PC-9 (cell line): Measurements from ENCODE around the gene PDZD4. TPM values are rescaled to one million over a fixed set of nuclear protein-coding genes. Genes with fewer than 3 reads are reported as not detected.
A peak's percentile ranks its signal among the peaks of the same experiment; 100 is the strongest.

Source experiments
- BruUV-seq: library from RNA; stranded (reverse); fragments of 400-500 nt; replicated peaks from 2 replicates; lab custom pipeline; 2021; lab: Mats Ljungman, UMichigan
- CTCF ChIA-PET: fragments of 300-600 bp; sonication (Branson Sonifier 250); formaldehyde crosslinking; loops from one replicate; lab custom pipeline; 2022; ENCODE audit warnings: antibody characterized with exemption; lab: Charles Lee
- POLR2A ChIA-PET: fragments of 300-600 bp; sonication (Branson Sonifier 250); formaldehyde crosslinking; loops from one replicate; lab custom pipeline; 2022; ENCODE audit warnings: antibody characterized with exemption; ENCODE audit not compliant: unreplicated experiment; lab: Charles Lee
- DNase-seq, 2 experiments: peaks; one replicate each; pipeline versions ENCODE4 v3.0.0 to v3.0.0-alpha.2; 2015 to 2022; ENCODE audit warnings: mixed read lengths in 1 of 2
- H2AFZ ChIP-seq: fragments of 200-600 bp; sonication (generic); 2 replicates; pipeline ENCODE4 v1.8.1; 2017; ENCODE audit warnings: antibody characterized with exemption
- H3F3A ChIP-seq: fragments of 200-600 bp; sonication (generic); 2 replicates; pipeline ENCODE4 v1.8.1; 2017; ENCODE audit warnings: antibody characterized with exemption, mild to moderate bottlenecking, low read depth; ENCODE audit not compliant: insufficient read depth
- H3K27ac ChIP-seq: fragments of 200-600 bp; sonication (generic); 2 replicates; pipeline ENCODE4 v1.6.1; 2016; ENCODE audit warnings: mixed run types
- H3K27me3 ChIP-seq: fragments of 200-600 bp; sonication (generic); 2 replicates; pipeline ENCODE4 v1.6.1; 2016; ENCODE audit warnings: low read depth, mixed run types; ENCODE audit not compliant: insufficient read depth
- H3K36me3 ChIP-seq: fragments of 200-600 bp; sonication (generic); 2 replicates; pipeline ENCODE4 v1.6.1; 2016; ENCODE audit warnings: low read depth, mixed run types
- H3K4me1 ChIP-seq: fragments of 200-600 bp; sonication (generic); replicated peaks from 2 replicates; pipeline ENCODE4 v1.6.1; 2016; ENCODE audit warnings: mixed run types; ENCODE audit not compliant: insufficient read depth
- H3K4me2 ChIP-seq: fragments of 200-600 bp; sonication (generic); 2 replicates; pipeline ENCODE4 v1.6.1; 2017; ENCODE audit warnings: mixed run types
- H3K4me3 ChIP-seq: fragments of 200-600 bp; sonication (generic); 2 replicates; pipeline ENCODE4 v1.6.1; 2016; ENCODE audit warnings: mixed run types
- H3K79me2 ChIP-seq: fragments of 200-600 bp; sonication (generic); 2 replicates; pipeline ENCODE4 v1.6.1; 2017; ENCODE audit warnings: low read depth, mixed run types
- H3K9me2 ChIP-seq: fragments of 200-600 bp; sonication (generic); 2 replicates; pipeline ENCODE4 v1.8.1; 2017; ENCODE audit warnings: mild to moderate bottlenecking; ENCODE audit not compliant: insufficient read depth
- H3K9me3 ChIP-seq: fragments of 200-600 bp; sonication (generic); 2 replicates; pipeline ENCODE4 v1.8.1; 2016; ENCODE audit warnings: low read depth; ENCODE audit not compliant: insufficient read depth
- H4K20me1 ChIP-seq: fragments of 200-600 bp; sonication (generic); 2 replicates; pipeline ENCODE4 v1.8.1; 2017; ENCODE audit not compliant: insufficient read depth
- CTCF ChIP-seq: fragments of 200-600 bp; sonication (generic); conservative IDR thresholded peaks from 2 replicates; pipeline ENCODE4 v1.6.1; 2017; ENCODE audit warnings: mixed run types, antibody characterized with exemption, mild to moderate bottlenecking, moderate library complexity
- EZH2 ChIP-seq: fragments of 200-600 bp; sonication (generic); IDR thresholded peaks from 2 replicates; pipeline ENCODE4 v1.8.0; 2017; ENCODE audit warnings: antibody characterized with exemption, low read depth
- intact Hi-C: fragments of 100-400 bp; cut with micrococcal nuclease; formaldehyde crosslinking; loops from one replicate; pipeline ENCODE4 v1.10.0; 2022; ENCODE audit not compliant: unreplicated experiment
- total RNA-seq: library from RNA; stranded (reverse); gene quantifications from 2 replicates; pipeline ENCODE4 v1.2.3, GENCODE V29; 2021

The PDZD4 gene
- total RNA-seq, 1 experiment from 2014 or later: 0.17 TPM

GRCh38 chrX:153862369-153863250 lies 32.3 kb upstream of the PDZD4 start:
- Histone ChIP-seq H3K79me2 (no peaks in the 10 kb centered on the region), H3K9me2 (no peaks in the 10 kb centered on the region), H3K4me2 (no peak overlapping the region), H3K36me3 (no peaks in the 10 kb centered on the region), H3F3A (no peaks in the 10 kb centered on the region), H3K9me3 (no peaks in the 10 kb centered on the region), H3K4me1 (no peaks in the 10 kb centered on the region), H3K4me3 (no peak overlapping the region), H3K27ac (no peak overlapping the region), H3K27me3 (peaks cover 11% of the 10 kb centered on the region; the same call in 1 of the 2 replicates), H4K20me1 (no peaks in the 10 kb centered on the region), H2AFZ (no peak overlapping the region)
- CTCF ChIA-PET: interaction anchor here (0.6 kb wide), 1 partner anchor 146 kb away, joined by 4 read pairs; no protein-coding TSS in a partner anchor
- no TSS peak for BruUV-seq
- POLR2A ChIA-PET: no interaction called here
- intact Hi-C loops: no loop called here
- no peak for DNase-seq
- TF ChIP-seq EZH2 (no peak), CTCF (no peak)

GRCh38 chrX:153861733-153862310 lies 31.5 kb upstream of the PDZD4 start:
- Histone ChIP-seq H3K79me2 (no peaks in the 10 kb centered on the region), H3K4me2 (no peak overlapping the region), H3K27me3 (peaks cover 14% of the 10 kb centered on the region; the same call in 1 of the 2 replicates), H4K20me1 (no peaks in the 10 kb centered on the region), H3K9me3 (no peaks in the 10 kb centered on the region), H3K4me3 (no peak overlapping the region), H3K9me2 (no peaks in the 10 kb centered on the region), H3F3A (no peaks in the 10 kb centered on the region), H2AFZ (no peak overlapping the region), H3K4me1 (no peaks in the 10 kb centered on the region), H3K36me3 (no peaks in the 10 kb centered on the region), H3K27ac (no peak overlapping the region)
- no peak for DNase-seq
- TF ChIP-seq EZH2: no peak
- no peak for TF ChIP-seq CTCF
- intact Hi-C loops: no loop called here
- TSS peak; percentile 25 for BruUV-seq
- POLR2A ChIA-PET: no interaction called here
- CTCF ChIA-PET: no interaction called here

- Histone ChIP-seq H2AFZ (no peak overlapping the region), H4K20me1 (no peaks in the 10 kb centered on the region), H3K27ac (no peak overlapping the region), H3K36me3 (no peaks in the 10 kb centered on the region), H3K9me2 (no peaks in the 10 kb centered on the region), H3K79me2 (no peaks in the 10 kb centered on the region), H3F3A (no peaks in the 10 kb centered on the region), H3K9me3 (no peaks in the 10 kb centered on the region), H3K4me3 (no peak overlapping the region), H3K4me1 (no peaks in the 10 kb centered on the region), H3K27me3 (peaks cover 21% of the 10 kb centered on the region), H3K4me2 (no peak overlapping the region)
- CTCF ChIA-PET: no interaction called here
- intact Hi-C loops: no loop called here
- BruUV-seq: no TSS peak
- TF ChIP-seq EZH2 (no peak), CTCF (no peak)
- DNase-seq: peak in 1 of 2 experiments; percentile 26
- POLR2A ChIA-PET: no interaction called here
These were observed 30.8 kb upstream of the PDZD4 start for GRCh38 chrX:153861151-153861550.
